Neural progenitor cell (in vitro differentiated cells): ENCODE results near the gene NT5DC3. TPM values are rescaled to one million over a fixed set of nuclear protein-coding genes. Genes with fewer than 3 reads are reported as not detected.

Experiments
- DNase-seq: peaks from one replicate; pipeline ENCODE4 v3.0.0-alpha.2; 2016; ENCODE audit warnings: low spot score
- H2AFZ ChIP-seq: fragments of 200-600 bp; sonication (generic); replicated peaks from 2 replicates; pipeline ENCODE4 v1.6.1; 2016; ENCODE audit warnings: antibody characterized with exemption
- H3F3A ChIP-seq: fragments of 200-600 bp; sonication (generic); 2 replicates; pipeline ENCODE4 v1.6.1; 2016; ENCODE audit warnings: antibody characterized with exemption, low read depth
- H3K27ac ChIP-seq: fragments of 200-600 bp; sonication (generic); 2 replicates; pipeline ENCODE4 v1.5.1; 2016; ENCODE audit warnings: mild to moderate bottlenecking
- H3K27me3 ChIP-seq: fragments of 200-600 bp; sonication (generic); 2 replicates; pipeline ENCODE4 v1.6.1; 2016; ENCODE audit warnings: mild to moderate bottlenecking, moderate library complexity
- H3K36me3 ChIP-seq: fragments of 200-600 bp; sonication (generic); 2 replicates; pipeline ENCODE4 v1.5.1; 2016
- H3K4me1 ChIP-seq: fragments of 200-600 bp; sonication (generic); 2 replicates; pipeline ENCODE4 v1.6.1; 2016; ENCODE audit warnings: mixed run types
- H3K4me2 ChIP-seq: fragments of 200-600 bp; sonication (generic); 2 replicates; pipeline ENCODE4 v1.6.1; 2016
- H3K4me3 ChIP-seq: fragments of 200-600 bp; sonication (generic); 2 replicates; pipeline ENCODE4 v1.5.1; 2016
- H3K79me2 ChIP-seq: fragments of 200-600 bp; sonication (generic); 2 replicates; pipeline ENCODE4 v1.6.1; 2016; ENCODE audit warnings: low read depth
- H3K9ac ChIP-seq: fragments of 200-600 bp; sonication (generic); 2 replicates; pipeline ENCODE4 v1.6.1; 2016
- H3K9me3 ChIP-seq: fragments of 200-600 bp; sonication (generic); 2 replicates; pipeline ENCODE4 v1.5.1; 2016; ENCODE audit warnings: low read depth
- H4K20me1 ChIP-seq: fragments of 200-600 bp; sonication (generic); 2 replicates; pipeline ENCODE4 v1.6.1; 2016; ENCODE audit warnings: low read depth
- H3K27ac Mint-ChIP-seq: 3 replicates; pipeline ENCODE4 v1.8.0; 2021; ENCODE audit warnings: mixed read lengths
- H3K27me3 Mint-ChIP-seq: 2 replicates; pipeline ENCODE4 v1.8.0; 2022; ENCODE audit warnings: low read depth, mild to moderate bottlenecking, inconsistent platforms, moderate library complexity, mixed read lengths; ENCODE audit not compliant: insufficient read depth
- H3K36me3 Mint-ChIP-seq: 3 replicates; pipeline ENCODE4 v1.8.0; 2021; ENCODE audit warnings: mixed read lengths
- H3K4me1 Mint-ChIP-seq: 3 replicates; pipeline ENCODE4 v1.8.0; 2021; ENCODE audit warnings: mixed read lengths
- H3K4me3 Mint-ChIP-seq: 3 replicates; pipeline ENCODE4 v1.8.0; 2021; ENCODE audit warnings: mild to moderate bottlenecking, moderate library complexity, mixed read lengths
- H3K9me3 Mint-ChIP-seq: 3 replicates; pipeline ENCODE4 v1.8.0; 2020; ENCODE audit warnings: mixed read lengths
- CTCF ChIP-seq: fragments of 200-600 bp; sonication (generic); IDR thresholded peaks from 2 replicates; pipeline ENCODE4 v1.5.1; 2017; ENCODE audit warnings: antibody characterized with exemption, mild to moderate bottlenecking
- EZH2 ChIP-seq: fragments of 200-600 bp; sonication (generic); IDR thresholded peaks from 2 replicates; pipeline ENCODE4 v1.6.1; 2017; ENCODE audit warnings: antibody characterized with exemption, mild to moderate bottlenecking, moderate library complexity
- EZH2phosphoT487 ChIP-seq: fragments of 200-600 bp; sonication (generic); IDR thresholded peaks from 2 replicates; pipeline ENCODE4 v1.6.1; 2017; ENCODE audit warnings: antibody characterized with exemption
- total RNA-seq: library from RNA; depleted of rRNA; stranded (reverse); fragments of >200 nt; gene quantifications from 2 replicates; pipeline ENCODE4 v1.2.3, GENCODE V29; 2015; ENCODE audit warnings: low replicate concordance

The NT5DC3 gene
- total RNA-seq, 1 donor from 2014 or later, result 3.1 TPM

GRCh38 chr12:103875666-103876065 lies 34.6 kb upstream of the NT5DC3 start:
- TF ChIP-seq CTCF (no peak), EZH2phosphoT487 (no peak)
- Mint-ChIP-seq H3K9me3 (no peaks in the 10 kb centered on the region), H3K4me1 (peaks cover 17% of the 10 kb centered on the region)

GRCh38 chr12:103868215-103868614 lies 27.2 kb upstream of the NT5DC3 start:
- Histone ChIP-seq H3K4me1 (no peaks in the 10 kb centered on the region), H3F3A (no peaks in the 10 kb centered on the region), H3K27me3 (no peaks in the 10 kb centered on the region), H3K79me2 (no peaks in the 10 kb centered on the region), H3K27ac (no peak overlapping the region), H3K9ac (no peak overlapping the region), H3K9me3 (no peaks in the 10 kb centered on the region), H3K36me3 (no peaks in the 10 kb centered on the region), H3K4me3 (no peak overlapping the region), H2AFZ (no peak overlapping the region), H3K4me2 (no peak overlapping the region), H4K20me1 (no peaks in the 10 kb centered on the region)
- no peaks in the 10 kb centered on the region for H3K36me3 Mint-ChIP-seq
- no peak for DNase-seq
- no peaks in the 10 kb centered on the region for H3K27me3 Mint-ChIP-seq
- no peaks in the 10 kb centered on the region for H3K9me3 Mint-ChIP-seq
- no peak for TF ChIP-seq CTCF
- TF ChIP-seq EZH2phosphoT487, result no peak
- TF ChIP-seq EZH2, result no peak
- H3K27ac Mint-ChIP-seq, result no peak overlapping the region
- H3K4me3 Mint-ChIP-seq, result no peak overlapping the region
- no peaks in the 10 kb centered on the region for H3K4me1 Mint-ChIP-seq

More at GRCh38 chr12:103875666-103876065, 34.6 kb upstream of the NT5DC3 start:
- no peak for DNase-seq
- H3K9ac ChIP-seq, result no peak overlapping the region
- no peaks in the 10 kb centered on the region for H3K9me3 ChIP-seq
- H3K27ac ChIP-seq, result no peak overlapping the region
- H3K4me1 ChIP-seq, result no peaks in the 10 kb centered on the region
- no peaks in the 10 kb centered on the region for H4K20me1 ChIP-seq
- H2AFZ ChIP-seq, result no peak overlapping the region
- no peaks in the 10 kb centered on the region for H3F3A ChIP-seq
- Mint-ChIP-seq H3K27ac (no peak overlapping the region), H3K4me3 (no peak overlapping the region), H3K36me3 (no peaks in the 10 kb centered on the region), H3K27me3 (peaks cover 6% of the 10 kb centered on the region)
- H3K27me3 ChIP-seq, result no peaks in the 10 kb centered on the region
- no peak overlapping the region for H3K4me2 ChIP-seq
- H3K4me3 ChIP-seq, result no peak overlapping the region
- H3K36me3 ChIP-seq, result no peaks in the 10 kb centered on the region
- H3K79me2 ChIP-seq, result no peaks in the 10 kb centered on the region

- H3K9me3 Mint-ChIP-seq, result no peaks in the 10 kb centered on the region
- H3K9ac ChIP-seq, result no peak overlapping the region
- no peaks in the 10 kb centered on the region for H3K4me1 Mint-ChIP-seq
- H3F3A ChIP-seq, result no peaks in the 10 kb centered on the region
- H3K27ac ChIP-seq, result no peak overlapping the region
- H3K4me2 ChIP-seq, result no peak overlapping the region
- no peak overlapping the region for H3K4me3 ChIP-seq
- no peaks in the 10 kb centered on the region for H4K20me1 ChIP-seq
- no peaks in the 10 kb centered on the region for H3K9me3 ChIP-seq
- no peak for DNase-seq
- no peak for TF ChIP-seq EZH2phosphoT487
- H3K4me1 ChIP-seq, result no peaks in the 10 kb centered on the region
- H3K4me3 Mint-ChIP-seq, result no peak overlapping the region
- no peak overlapping the region for H3K27ac Mint-ChIP-seq
- H3K27me3 ChIP-seq, result no peaks in the 10 kb centered on the region
- H3K36me3 Mint-ChIP-seq, result no peaks in the 10 kb centered on the region
- H2AFZ ChIP-seq, result no peak overlapping the region
- H3K79me2 ChIP-seq, result no peaks in the 10 kb centered on the region
- H3K36me3 ChIP-seq, result no peaks in the 10 kb centered on the region
- H3K27me3 Mint-ChIP-seq, result no peaks in the 10 kb centered on the region
These were observed 24.2 kb upstream of the NT5DC3 start for GRCh38 chr12:103865151-103865730.

- H3K4me2 ChIP-seq, result no peak overlapping the region
- H3K36me3 ChIP-seq, result no peaks in the 10 kb centered on the region
- H3K79me2 ChIP-seq, result no peaks in the 10 kb centered on the region
- Mint-ChIP-seq H3K4me3 (no peak overlapping the region), H3K4me1 (no peaks in the 10 kb centered on the region), H3K27ac (no peak overlapping the region), H3K9me3 (no peaks in the 10 kb centered on the region), H3K27me3 (peaks cover 4% of the 10 kb centered on the region), H3K36me3 (no peaks in the 10 kb centered on the region)
- H2AFZ ChIP-seq, result no peak overlapping the region
- H3F3A ChIP-seq, result no peaks in the 10 kb centered on the region
- TF ChIP-seq CTCF, result no peak
- TF ChIP-seq EZH2phosphoT487, result no peak
- no peak for TF ChIP-seq EZH2
- no peaks in the 10 kb centered on the region for H4K20me1 ChIP-seq
- H3K4me1 ChIP-seq, result no peaks in the 10 kb centered on the region
- H3K27ac ChIP-seq, result no peak overlapping the region
- no peak for DNase-seq
- no peak overlapping the region for H3K4me3 ChIP-seq
- no peaks in the 10 kb centered on the region for H3K27me3 ChIP-seq
- H3K9me3 ChIP-seq, result no peaks in the 10 kb centered on the region
- no peak overlapping the region for H3K9ac ChIP-seq
These were observed 23.7 kb upstream of the NT5DC3 start for GRCh38 chr12:103864710-103865109.
